ENCODE data around the gene INPP5J. TPM values are rescaled to one million over a fixed set of nuclear protein-coding genes. Genes with fewer than 3 reads are reported as not detected.
"Not testable (repeated sequence)": the region's sequence is repeated elsewhere in the genome, so short reads cannot be mapped to it uniquely, and the experiment has no call there.

The INPP5J gene
- total RNA-seq (ENCODE audit: insufficient read depth, low replicate concordance) = 6.3 TPM

- DNase-seq (ENCODE audit: low spot score) = peak; percentile 68
These were observed at the start of gene INPP5J for GRCh38 chr22:31122532-31123291. TSS of gene INPP5J (plus strand) at chr22:31122966. CDS start at chr22:31123015, 49 bp downstream.

GRCh38 chr22:31073125-31073524 lies 49.6 kb upstream of the INPP5J start:
- DNase-seq (ENCODE audit: low spot score) = not testable (repeated sequence)

- not testable (repeated sequence) for DNase-seq (ENCODE audit: low spot score)
These were observed 49.1 kb upstream of the INPP5J start for GRCh38 chr22:31073545-31074145.

GRCh38 chr22:31075961-31076360 lies 46.8 kb upstream of the INPP5J start:
- peak; percentile 98 for DNase-seq (ENCODE audit: low spot score)

- no peak for DNase-seq (ENCODE audit: low spot score)
These were observed 45.1 kb upstream of the INPP5J start for GRCh38 chr22:31077681-31078080.

- not testable (repeated sequence) for DNase-seq (ENCODE audit: low spot score)
These were observed 44.4 kb upstream of the INPP5J start for GRCh38 chr22:31078389-31078788.

- DNase-seq (ENCODE audit: low spot score) = no peak
These were observed 43.6 kb upstream of the INPP5J start for GRCh38 chr22:31079095-31079642.

GRCh38 chr22:31080164-31080847 lies 42.5 kb upstream of the INPP5J start:
- DNase-seq (ENCODE audit: low spot score) = no peak

- DNase-seq (ENCODE audit: low spot score) = peak; percentile 96
These were observed 41.7 kb upstream of the INPP5J start, which contains the start of gene SMTN for GRCh38 chr22:31080848-31081649. TSS of gene SMTN (plus strand) at chr22:31081318. CDS start at chr22:31083259, 1,941 bp downstream.

- no peak for DNase-seq (ENCODE audit: low spot score)
These were observed 40.7 kb upstream of the INPP5J start for GRCh38 chr22:31081963-31082605.

GRCh38 chr22:31082606-31083376 lies 40.0 kb upstream of the INPP5J start:
- peak; percentile 66 for DNase-seq (ENCODE audit: low spot score)

- DNase-seq (ENCODE audit: low spot score) = no peak
These were observed 39.4 kb upstream of the INPP5J start for GRCh38 chr22:31083377-31083768.

- peak; percentile 43 for DNase-seq (ENCODE audit: low spot score)
These were observed 38.6 kb upstream of the INPP5J start for GRCh38 chr22:31083923-31084810.

- DNase-seq (ENCODE audit: low spot score) = peak; percentile 90
These were observed 37.8 kb upstream of the INPP5J start for GRCh38 chr22:31084811-31085492.

- DNase-seq (ENCODE audit: low spot score) = no peak
These were observed 37.3 kb upstream of the INPP5J start for GRCh38 chr22:31085493-31085824.

GRCh38 chr22:31085928-31086327 lies 36.8 kb upstream of the INPP5J start:
- no peak for DNase-seq (ENCODE audit: low spot score)

- DNase-seq (ENCODE audit: low spot score) = no peak
These were observed 35.9 kb upstream of the INPP5J start for GRCh38 chr22:31086703-31087330.

- no peak for DNase-seq (ENCODE audit: low spot score)
These were observed 35.0 kb upstream of the INPP5J start for GRCh38 chr22:31087744-31088215.
